Stimulated activated CD8-positive, alpha-beta memory T cell treated with anti-CD3 and anti-CD28 coated beads, Interleukin-15, amount 100 ng/mL, for 48 hours (primary cell): ENCODE results near the gene SORCS2.

Source experiments
- DNase-seq, 2 donors: peaks; one replicate each; pipeline ENCODE4 v3.0.0-alpha.2; 2020; ENCODE audit warnings: low read depth in 2 of 2

SORCS2 gene

GRCh38 chr4:7427831-7428260, 235.5 kb downstream of the SORCS2 start:
- DNase-seq, result no peak

GRCh38 chr4:7428261-7429068, 236.1 kb downstream of the SORCS2 start:
- DNase-seq, result no peak

GRCh38 chr4:7429069-7429416, 236.7 kb downstream of the SORCS2 start:
- DNase-seq, result no peak

GRCh38 chr4:7429601-7430078, 237.3 kb downstream of the SORCS2 start:
- no peak for DNase-seq

GRCh38 chr4:7430368-7430964, 238.1 kb downstream of the SORCS2 start:
- no peak for DNase-seq

GRCh38 chr4:7430965-7431695, 238.8 kb downstream of the SORCS2 start:
- DNase-seq, result no peak

- DNase-seq, result no peak
Measured at GRCh38 chr4:7431696-7432530, 239.6 kb downstream of the SORCS2 start.

GRCh38 chr4:7432531-7433375, 240.4 kb downstream of the SORCS2 start:
- DNase-seq, result no peak

- no peak for DNase-seq
Measured at GRCh38 chr4:7433376-7434140, 241.2 kb downstream of the SORCS2 start.

GRCh38 chr4:7434141-7434765, 241.9 kb downstream of the SORCS2 start:
- DNase-seq, result no peak

GRCh38 chr4:7434766-7435150, 242.4 kb downstream of the SORCS2 start, which contains the start of gene PSAPL1:
Gene PSAPL1 (minus strand): TSS chr4:7434930. CDS start chr4:7434879, 51 bp downstream.
- DNase-seq, result no peak

GRCh38 chr4:7435471-7436061, 243.2 kb downstream of the SORCS2 start:
- no peak for DNase-seq

- no peak for DNase-seq
Measured at GRCh38 chr4:7436256-7436655, 243.9 kb downstream of the SORCS2 start.

GRCh38 chr4:7439699-7440098, 247.4 kb downstream of the SORCS2 start:
- DNase-seq, result no peak

GRCh38 chr4:7441201-7441600, 248.9 kb downstream of the SORCS2 start:
- no peak for DNase-seq

- no peak for DNase-seq
Measured at GRCh38 chr4:7442574-7443162, 250.3 kb downstream of the SORCS2 start.

- no peak for DNase-seq
Measured at GRCh38 chr4:7444314-7444713, 252.0 kb downstream of the SORCS2 start.

- DNase-seq, result no peak
Measured at GRCh38 chr4:7444731-7445130, 252.4 kb downstream of the SORCS2 start.

- DNase-seq, result no peak
Measured at GRCh38 chr4:7447236-7447635, 254.9 kb downstream of the SORCS2 start.
